Neural progenitor cell (in vitro differentiated cells): ENCODE results near the gene SDK2. TPM values are rescaled to one million over a fixed set of nuclear protein-coding genes. Genes with fewer than 3 reads are reported as not detected.

Experiments used
- DNase-seq: peaks from one replicate; pipeline ENCODE4 v3.0.0-alpha.2; 2016; ENCODE audit warnings: low spot score
- H2AFZ ChIP-seq: fragments of 200-600 bp; sonication (generic); replicated peaks from 2 replicates; pipeline ENCODE4 v1.6.1; 2016; ENCODE audit warnings: antibody characterized with exemption
- H3F3A ChIP-seq: fragments of 200-600 bp; sonication (generic); 2 replicates; pipeline ENCODE4 v1.6.1; 2016; ENCODE audit warnings: antibody characterized with exemption, low read depth
- H3K27ac ChIP-seq: fragments of 200-600 bp; sonication (generic); 2 replicates; pipeline ENCODE4 v1.5.1; 2016; ENCODE audit warnings: mild to moderate bottlenecking
- H3K27me3 ChIP-seq: fragments of 200-600 bp; sonication (generic); 2 replicates; pipeline ENCODE4 v1.6.1; 2016; ENCODE audit warnings: mild to moderate bottlenecking, moderate library complexity
- H3K36me3 ChIP-seq: fragments of 200-600 bp; sonication (generic); 2 replicates; pipeline ENCODE4 v1.5.1; 2016
- H3K4me1 ChIP-seq: fragments of 200-600 bp; sonication (generic); 2 replicates; pipeline ENCODE4 v1.6.1; 2016; ENCODE audit warnings: mixed run types
- H3K4me2 ChIP-seq: fragments of 200-600 bp; sonication (generic); 2 replicates; pipeline ENCODE4 v1.6.1; 2016
- H3K4me3 ChIP-seq: fragments of 200-600 bp; sonication (generic); 2 replicates; pipeline ENCODE4 v1.5.1; 2016
- H3K79me2 ChIP-seq: fragments of 200-600 bp; sonication (generic); 2 replicates; pipeline ENCODE4 v1.6.1; 2016; ENCODE audit warnings: low read depth
- H3K9ac ChIP-seq: fragments of 200-600 bp; sonication (generic); 2 replicates; pipeline ENCODE4 v1.6.1; 2016
- H3K9me3 ChIP-seq: fragments of 200-600 bp; sonication (generic); 2 replicates; pipeline ENCODE4 v1.5.1; 2016; ENCODE audit warnings: low read depth
- H4K20me1 ChIP-seq: fragments of 200-600 bp; sonication (generic); 2 replicates; pipeline ENCODE4 v1.6.1; 2016; ENCODE audit warnings: low read depth
- H3K27ac Mint-ChIP-seq: 3 replicates; pipeline ENCODE4 v1.8.0; 2021; ENCODE audit warnings: mixed read lengths
- H3K27me3 Mint-ChIP-seq: 2 replicates; pipeline ENCODE4 v1.8.0; 2022; ENCODE audit warnings: low read depth, mild to moderate bottlenecking, inconsistent platforms, moderate library complexity, mixed read lengths; ENCODE audit not compliant: insufficient read depth
- H3K36me3 Mint-ChIP-seq: 3 replicates; pipeline ENCODE4 v1.8.0; 2021; ENCODE audit warnings: mixed read lengths
- H3K4me1 Mint-ChIP-seq: 3 replicates; pipeline ENCODE4 v1.8.0; 2021; ENCODE audit warnings: mixed read lengths
- H3K4me3 Mint-ChIP-seq: 3 replicates; pipeline ENCODE4 v1.8.0; 2021; ENCODE audit warnings: mild to moderate bottlenecking, moderate library complexity, mixed read lengths
- H3K9me3 Mint-ChIP-seq: 3 replicates; pipeline ENCODE4 v1.8.0; 2020; ENCODE audit warnings: mixed read lengths
- CTCF ChIP-seq: fragments of 200-600 bp; sonication (generic); IDR thresholded peaks from 2 replicates; pipeline ENCODE4 v1.5.1; 2017; ENCODE audit warnings: antibody characterized with exemption, mild to moderate bottlenecking
- EZH2 ChIP-seq: fragments of 200-600 bp; sonication (generic); IDR thresholded peaks from 2 replicates; pipeline ENCODE4 v1.6.1; 2017; ENCODE audit warnings: antibody characterized with exemption, mild to moderate bottlenecking, moderate library complexity
- EZH2phosphoT487 ChIP-seq: fragments of 200-600 bp; sonication (generic); IDR thresholded peaks from 2 replicates; pipeline ENCODE4 v1.6.1; 2017; ENCODE audit warnings: antibody characterized with exemption
- total RNA-seq: library from RNA; depleted of rRNA; stranded (reverse); fragments of >200 nt; gene quantifications from 2 replicates; pipeline ENCODE4 v1.2.3, GENCODE V29; 2015; ENCODE audit warnings: low replicate concordance

SDK2 gene
- total RNA-seq, 1 donor from 2014 or later, result 15.3 TPM

DNA sequence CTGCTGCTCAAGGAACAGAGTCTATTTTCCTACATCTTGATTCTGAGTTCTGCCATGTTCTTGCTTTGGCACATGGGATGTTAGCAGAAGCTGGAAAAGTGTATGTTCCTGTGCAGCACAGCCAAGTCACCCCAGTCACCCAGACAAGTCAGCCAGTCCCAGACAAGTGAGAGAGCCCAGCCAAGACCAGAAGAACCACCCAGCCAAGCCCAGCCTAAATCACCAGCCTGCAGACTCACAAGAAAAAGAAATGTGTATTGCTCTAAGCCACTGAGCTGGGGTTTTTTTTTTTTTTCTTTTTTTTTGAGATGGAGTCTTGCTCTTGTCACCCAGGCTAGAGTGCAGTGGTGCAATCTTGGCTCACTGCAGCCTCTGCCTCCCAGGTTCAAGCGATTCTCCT lies 191.2 kb downstream of the SDK2 start:
- no peak overlapping the region for H2AFZ ChIP-seq
- H4K20me1 ChIP-seq, result no peaks in the 10 kb centered on the region
- Mint-ChIP-seq H3K27ac (peak overlapping the region; percentile 28), H3K27me3 (peaks cover 9% of the 10 kb centered on the region), H3K4me3 (no peak overlapping the region), H3K4me1 (peaks cover 17% of the 10 kb centered on the region), H3K36me3 (peaks cover 34% of the 10 kb centered on the region), H3K9me3 (peaks cover 9% of the 10 kb centered on the region)
- no peak for DNase-seq
- H3K36me3 ChIP-seq, result no peaks in the 10 kb centered on the region
- H3K4me1 ChIP-seq, result no peaks in the 10 kb centered on the region
- no peaks in the 10 kb centered on the region for H3K27me3 ChIP-seq
- H3K4me3 ChIP-seq, result no peak overlapping the region
- H3K9me3 ChIP-seq, result no peaks in the 10 kb centered on the region
- H3K4me2 ChIP-seq, result no peak overlapping the region
- no peak for TF ChIP-seq EZH2
- no peak for TF ChIP-seq CTCF
- no peak for TF ChIP-seq EZH2phosphoT487
- no peaks in the 10 kb centered on the region for H3K79me2 ChIP-seq
- no peak overlapping the region for H3K27ac ChIP-seq
- H3F3A ChIP-seq, result no peaks in the 10 kb centered on the region
- H3K9ac ChIP-seq, result no peak overlapping the region

GRCh38 chr17:73452009-73452408 lies 192.2 kb downstream of the SDK2 start:
- Histone ChIP-seq H3K27me3 (no peaks in the 10 kb centered on the region), H3F3A (no peaks in the 10 kb centered on the region), H3K9me3 (no peaks in the 10 kb centered on the region), H3K9ac (no peak overlapping the region), H3K4me2 (no peak overlapping the region), H3K36me3 (no peaks in the 10 kb centered on the region), H3K4me3 (no peak overlapping the region), H3K79me2 (no peaks in the 10 kb centered on the region), H3K27ac (no peak overlapping the region), H2AFZ (no peak overlapping the region), H3K4me1 (no peaks in the 10 kb centered on the region), H4K20me1 (no peaks in the 10 kb centered on the region)
- H3K36me3 Mint-ChIP-seq, result peaks cover 36% of the 10 kb centered on the region
- peaks cover 9% of the 10 kb centered on the region for H3K27me3 Mint-ChIP-seq
- peaks cover 17% of the 10 kb centered on the region for H3K4me1 Mint-ChIP-seq
- no peak for DNase-seq
- no peak overlapping the region for H3K4me3 Mint-ChIP-seq
- peaks cover 9% of the 10 kb centered on the region for H3K9me3 Mint-ChIP-seq
- TF ChIP-seq CTCF, result no peak
- no peak for TF ChIP-seq EZH2phosphoT487
- TF ChIP-seq EZH2, result no peak
- no peak overlapping the region for H3K27ac Mint-ChIP-seq

DNA sequence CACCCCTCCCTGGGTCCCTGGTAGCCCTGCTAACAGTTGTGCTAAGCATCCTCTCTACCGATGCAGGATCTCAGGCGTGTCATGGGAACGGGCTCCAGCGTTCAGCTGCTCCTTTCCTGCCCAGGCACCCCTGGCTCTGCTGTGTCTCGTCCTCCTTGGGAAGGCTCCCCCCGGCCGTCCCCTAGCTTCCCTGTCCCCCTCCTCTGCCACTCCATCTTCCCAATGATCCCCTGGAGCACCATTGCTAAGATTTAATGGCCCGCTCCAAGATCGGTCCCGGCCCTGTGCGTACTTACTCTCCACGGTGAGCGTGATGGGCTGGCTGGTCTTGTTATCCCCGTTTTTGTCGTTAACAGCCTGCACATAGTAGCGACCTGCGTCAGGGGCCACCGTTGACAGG lies 196.9 kb downstream of the SDK2 start:
- Mint-ChIP-seq H3K27me3 (peaks cover 11% of the 10 kb centered on the region), H3K27ac (no peak overlapping the region), H3K9me3 (peaks cover 2% of the 10 kb centered on the region), H3K4me1 (peaks cover 10% of the 10 kb centered on the region), H3K4me3 (no peak overlapping the region), H3K36me3 (peaks cover 35% of the 10 kb centered on the region)
- Histone ChIP-seq H3K27me3 (no peaks in the 10 kb centered on the region), H2AFZ (no peak overlapping the region), H4K20me1 (no peaks in the 10 kb centered on the region), H3K9ac (no peak overlapping the region), H3K4me2 (no peak overlapping the region), H3F3A (no peaks in the 10 kb centered on the region), H3K27ac (no peak overlapping the region), H3K4me1 (no peaks in the 10 kb centered on the region), H3K79me2 (no peaks in the 10 kb centered on the region), H3K9me3 (no peaks in the 10 kb centered on the region), H3K36me3 (no peaks in the 10 kb centered on the region), H3K4me3 (no peak overlapping the region)
- TF ChIP-seq EZH2, result no peak
- TF ChIP-seq CTCF, result no peak
- TF ChIP-seq EZH2phosphoT487, result no peak
- no peak for DNase-seq
